Stimulated activated CD8-positive, alpha-beta memory T cell treated with anti-CD3 and anti-CD28 coated beads, Interleukin-4, amount 100 ng/mL, for 4 hours (primary cell): ENCODE data around the gene KRTAP4-2.
"Not testable (repeated sequence)": the region's sequence is repeated elsewhere in the genome, so short reads cannot be mapped to it uniquely, and the experiment has no call there.

Source experiments
- DNase-seq, 2 donors: peaks; one replicate each; pipeline ENCODE4 v3.0.0-alpha.2; 2020; ENCODE audit warnings: low read depth in 2 of 2, low spot score in 1 of 2

The KRTAP4-2 gene

DNA sequence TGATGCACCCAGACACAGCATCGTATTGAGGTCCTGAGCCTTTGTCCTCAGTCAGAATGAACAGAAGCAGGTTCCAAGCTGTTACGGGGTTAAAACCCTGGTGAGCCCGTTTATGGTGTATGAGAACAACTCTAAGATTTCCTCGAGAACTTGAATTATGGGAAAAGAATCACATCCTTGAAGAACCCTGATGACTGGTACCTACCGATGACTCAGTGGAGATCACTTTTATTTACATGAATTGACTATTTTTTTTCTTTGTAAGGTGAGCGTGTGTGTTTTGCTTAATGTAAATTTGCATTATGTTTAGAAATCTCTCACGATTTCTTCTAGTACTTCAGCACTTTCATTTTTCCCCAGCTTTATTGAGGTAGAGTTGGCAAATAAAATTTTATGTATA is 14.2 kb downstream of the KRTAP4-2 start:
- DNase-seq: no peak

GRCh38 chr17:41160648-41161047 is 17.4 kb downstream of the KRTAP4-2 start, which contains the start of gene KRTAP4-4:
Gene KRTAP4-4 (minus strand): TSS chr17:41160748. CDS start chr17:41160691, 57 bp downstream.
- no peak for DNase-seq

DNA sequence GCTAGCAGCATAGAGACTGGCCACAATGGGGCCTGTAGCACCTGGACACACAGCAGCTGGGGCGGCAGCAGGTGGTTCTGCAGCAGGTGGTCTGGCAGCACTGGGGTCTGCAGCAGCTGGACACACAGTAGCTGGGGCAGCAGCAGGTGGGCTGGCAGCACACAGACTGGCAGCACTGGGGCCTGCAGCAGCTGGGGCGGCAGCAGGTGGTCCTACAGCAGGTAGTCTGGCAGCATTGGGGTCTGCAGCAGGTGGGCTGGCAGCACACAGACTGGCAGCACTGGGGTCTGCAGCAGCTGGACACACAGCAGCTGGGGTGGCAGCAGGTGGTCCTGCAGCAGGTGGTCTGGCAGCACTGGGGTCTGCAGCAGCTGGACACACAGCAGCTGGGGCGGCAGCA is 17.8 kb downstream of the KRTAP4-2 start:
- DNase-seq: not testable (repeated sequence)

GRCh38 chr17:41153856-41154255 is 24.2 kb downstream of the KRTAP4-2 start:
- no peak for DNase-seq

DNA sequence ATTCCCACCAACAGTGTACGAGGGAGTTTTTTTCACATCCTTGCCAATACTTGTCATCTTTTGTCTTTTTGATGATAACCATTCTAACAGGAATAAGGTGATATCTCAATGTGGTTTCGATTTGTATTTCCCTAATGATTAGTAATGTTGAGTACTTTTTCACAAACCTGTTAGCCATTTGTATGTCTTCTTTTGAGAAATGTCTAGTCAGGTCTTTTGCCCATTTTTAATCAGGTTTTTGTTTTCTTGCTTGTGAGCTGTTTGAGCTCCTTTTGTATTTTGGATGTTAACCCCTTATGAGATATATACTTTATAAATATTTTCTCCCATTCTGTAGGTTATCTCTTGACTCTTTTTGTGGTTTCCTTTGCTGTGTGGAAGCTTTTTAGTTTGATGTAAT is 26.5 kb downstream of the KRTAP4-2 start:
- no peak for DNase-seq

GRCh38 chr17:41150026-41150425 is 28.0 kb downstream of the KRTAP4-2 start:
- DNase-seq: no peak

GRCh38 chr17:41149652-41149985 is 28.4 kb downstream of the KRTAP4-2 start, which contains the start of gene KRTAP4-5:
Gene KRTAP4-5 (minus strand): TSS chr17:41149825. CDS start chr17:41149767, 58 bp downstream.
- DNase-seq: no peak

DNA sequence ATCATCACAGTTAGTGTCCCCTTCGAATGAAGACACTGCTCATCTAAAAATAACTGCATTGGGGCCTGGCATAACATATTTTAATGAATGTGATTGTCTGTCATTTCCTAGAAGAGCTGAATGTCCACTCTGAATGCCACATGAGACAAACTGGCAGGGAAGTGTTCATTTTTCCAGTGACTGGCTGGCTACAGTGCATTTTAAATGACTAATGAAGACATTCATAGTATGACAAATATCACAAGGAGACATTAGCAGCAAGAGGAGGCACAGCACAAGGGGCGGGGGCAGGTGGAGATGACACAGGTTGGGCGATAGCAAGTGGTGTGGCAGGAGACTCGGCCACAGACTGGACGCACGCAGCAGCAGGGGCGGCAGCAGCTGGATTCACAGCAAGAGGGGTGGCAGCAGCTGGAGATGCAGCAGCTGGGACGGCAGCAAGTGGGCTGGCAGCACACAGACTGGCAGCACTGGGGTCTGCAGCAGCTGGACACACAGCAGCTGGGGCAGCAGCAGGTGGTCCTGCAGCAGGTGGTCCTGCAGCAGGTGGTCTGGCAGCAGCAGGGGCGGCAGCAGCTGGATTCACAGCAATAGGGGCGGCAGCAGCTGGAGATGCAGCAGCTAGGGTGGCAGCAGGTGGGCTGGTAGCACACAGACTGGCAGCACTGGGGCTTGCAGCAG is 28.9 kb downstream of the KRTAP4-2 start:
- not testable (repeated sequence) for DNase-seq

- no peak for DNase-seq
Observed at GRCh38 chr17:41147531-41148204, 30.4 kb downstream of the KRTAP4-2 start.

DNA sequence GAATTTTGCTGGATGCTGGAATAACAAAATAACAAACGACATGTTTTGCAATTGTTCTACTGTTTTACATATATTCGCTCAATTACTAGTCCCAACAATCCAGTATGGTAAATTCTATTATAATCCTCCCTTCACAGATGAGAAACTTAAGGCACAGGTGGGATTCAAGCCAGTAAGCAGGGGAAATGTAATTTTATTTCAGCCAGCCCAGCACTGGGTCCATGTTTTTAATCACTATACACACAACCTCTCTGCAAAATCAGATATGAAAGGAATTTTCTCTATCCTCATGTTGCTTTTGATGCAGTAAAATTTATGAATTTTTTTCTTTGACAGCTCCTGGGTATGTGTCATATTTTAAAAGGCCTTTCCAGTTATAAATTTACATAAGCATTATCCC is 32.8 kb downstream of the KRTAP4-2 start:
- no peak for DNase-seq

DNA sequence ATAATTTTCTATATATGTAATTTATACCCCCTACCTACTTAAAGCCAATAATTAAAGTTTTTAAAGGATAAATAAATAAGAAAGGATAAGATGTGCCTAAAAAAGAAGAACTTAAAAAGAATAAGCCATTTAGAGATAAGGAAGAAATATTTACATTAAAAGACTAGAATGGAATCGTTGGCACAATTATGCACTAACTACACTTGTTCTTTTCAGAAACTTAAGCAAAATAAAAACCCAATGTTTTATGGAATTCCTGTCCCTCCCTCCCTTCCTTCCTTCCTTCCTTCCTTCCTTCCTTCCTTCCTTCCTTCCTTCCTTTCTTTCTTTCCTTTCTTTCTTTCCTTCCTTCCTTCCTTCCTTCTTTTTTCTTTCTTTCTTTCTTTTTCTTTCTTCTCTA is 33.2 kb downstream of the KRTAP4-2 start:
- DNase-seq: no peak

DNA sequence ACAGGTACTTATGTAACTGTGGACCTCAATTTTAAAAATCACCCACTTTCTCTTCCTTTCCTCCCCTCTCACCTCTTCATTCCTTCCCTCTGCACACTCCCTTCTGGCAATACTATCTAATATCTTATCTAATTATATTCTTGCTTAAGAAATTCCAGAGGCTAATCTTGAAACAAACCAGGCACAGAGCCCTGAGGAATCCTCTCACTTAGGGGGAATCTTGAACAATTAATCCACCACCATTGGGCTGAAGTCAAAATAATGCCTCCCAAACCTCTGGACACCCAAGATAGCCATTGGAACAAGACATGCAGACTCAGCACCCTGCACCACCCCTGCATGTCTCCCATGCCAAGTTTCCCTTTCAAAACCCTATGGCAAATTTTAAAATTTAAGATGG is 36.7 kb downstream of the KRTAP4-2 start:
- DNase-seq: no peak

DNA sequence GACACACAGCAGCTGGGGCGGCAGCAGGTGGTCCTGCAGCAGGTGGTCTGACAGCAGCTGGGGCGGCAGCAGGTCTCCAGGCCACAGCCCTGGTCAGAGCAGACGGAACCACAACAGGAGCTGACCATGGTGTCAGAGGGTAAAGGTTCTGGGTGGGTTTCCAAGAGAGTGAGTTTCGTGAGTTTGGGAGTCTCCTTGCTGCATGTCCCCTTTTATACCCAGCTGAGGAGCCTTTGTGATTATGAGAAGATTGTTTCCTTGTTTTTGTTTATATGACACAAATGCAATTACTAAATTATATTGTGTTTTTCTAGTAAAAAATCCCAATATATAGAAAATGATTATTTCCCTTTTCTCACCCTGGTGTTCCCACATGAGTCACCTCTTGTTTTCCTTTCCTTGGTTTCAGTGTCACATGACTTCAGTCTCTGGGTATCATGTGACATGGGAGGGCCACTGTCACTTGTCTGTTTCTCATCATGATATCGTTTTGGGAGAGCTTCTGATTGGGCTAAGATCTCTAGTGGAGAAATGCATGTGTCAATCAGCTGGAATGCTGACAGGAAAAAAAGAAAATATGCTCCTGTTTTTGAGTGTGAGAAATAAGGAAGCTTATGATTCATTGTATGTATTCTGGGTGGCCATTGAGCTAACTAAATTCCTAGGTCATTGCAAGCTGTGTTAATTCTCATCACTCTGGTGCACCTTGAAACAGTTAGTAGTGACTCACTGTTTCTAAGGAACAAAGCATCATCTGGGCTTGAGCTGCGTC is 37.5 kb downstream of the KRTAP4-2 start, which contains the start of gene KRTAP4-6:
TSS of gene KRTAP4-6 (minus strand) at position 185 of the 772 bp plus-strand sequence. CDS start at position 128, 57 bp downstream.
- no peak for DNase-seq

- not testable (repeated sequence) for DNase-seq
Observed at GRCh38 chr17:41139865-41140264, 38.2 kb downstream of the KRTAP4-2 start.

GRCh38 chr17:41133880-41134735 is 43.9 kb downstream of the KRTAP4-2 start:
- no peak for DNase-seq

DNA sequence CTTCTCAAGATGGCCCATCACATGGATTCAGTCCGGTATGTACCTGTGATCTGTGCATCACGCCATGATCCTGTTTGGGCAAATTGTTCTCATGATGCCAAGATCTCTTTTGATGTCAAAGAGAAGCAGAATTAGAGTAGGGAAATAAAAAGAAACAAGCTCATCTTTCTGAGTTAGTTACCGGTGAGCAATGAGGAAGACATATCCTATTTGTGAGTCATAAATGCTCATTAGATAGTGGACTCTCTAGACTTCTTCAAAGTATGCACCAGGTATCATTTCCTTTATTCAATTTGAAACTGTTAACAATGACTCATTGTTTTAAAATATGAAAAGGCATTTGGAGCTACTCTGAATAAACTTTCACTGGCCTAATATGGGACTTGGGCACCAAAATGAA is 46.0 kb downstream of the KRTAP4-2 start:
- DNase-seq: no peak
